A549 (cell line): ENCODE results near the gene NUP205. TPM values are rescaled to one million over a fixed set of nuclear protein-coding genes. Genes with fewer than 3 reads are reported as not detected.

Experiments used
- ATAC-seq, 2 experiments: fragments of 200-7000 bp in 1 of 2; fragments of >200 bp in 1 of 2; cut with Nextera tagmentation in 1 of 2; cut with Tn5 transposase in 1 of 2; 3 replicates each; pipeline versions ENCODE4 v1.8.0 to v1.9.1; 2018 to 2020; ENCODE audit warnings: mild to moderate bottlenecking in 1 of 2, moderate library complexity in 1 of 2
- CTCF ChIA-PET: fragments of 300-600 bp; sonication (Branson Sonifier 250); formaldehyde crosslinking; extraction: SDS; loops from one replicate; lab custom pipeline; 2021; ENCODE audit warnings: antibody characterized with exemption, inconsistent platforms; lab: Yijun Ruan, JAX
- POLR2A ChIA-PET: fragments of 350-600 bp; formaldehyde crosslinking; extraction: SDS; loops from one replicate; lab custom pipeline; 2021; ENCODE audit warnings: antibody characterized with exemption, inconsistent platforms; lab: Yijun Ruan, JAX
- DNase-seq, 2 experiments: peaks; one replicate each; pipeline versions ENCODE4 v3.0.0 to v3.0.0-alpha.2; 2011 to 2016; ENCODE audit warnings: low read depth in 1 of 2, low spot score in 1 of 2
- FAIRE-seq: peaks from 2 replicates; lab custom pipeline; 2011; peaks lifted over from hg19 to GRCh38; lab: Jason Lieb, UNC
- H3K27ac ChIP-seq, 2 experiments: fragments of >200 bp; sonication (Bioruptor Twin); formaldehyde crosslinking; 3 replicates each; pipeline ENCODE4 v1.5.1; 2016 to 2017
- H3K4me1 ChIP-seq: fragments of >200 bp; sonication (Bioruptor Twin); formaldehyde crosslinking; 3 replicates; pipeline ENCODE4 v1.6.1; 2016
- H3K4me2 ChIP-seq: fragments of >200 bp; sonication (Bioruptor Twin); formaldehyde crosslinking; 3 replicates; pipeline ENCODE4 v1.6.1; 2016
- H3K4me3 ChIP-seq: fragments of >200 bp; sonication (Bioruptor Twin); formaldehyde crosslinking; 3 replicates; pipeline ENCODE4 v1.5.1; 2016
- H3K9me3 ChIP-seq: fragments of >200 bp; sonication (Bioruptor Twin); formaldehyde crosslinking; 3 replicates; pipeline ENCODE4 v1.6.1; 2016
- BHLHE40 ChIP-seq: IDR thresholded peaks from 2 replicates; pipeline ENCODE4 v1.6.1; 2012; ENCODE audit warnings: low read depth, low read length, inconsistent platforms
- CEBPB ChIP-seq, 2 experiments: fragments of >200 bp in 1 of 2; sonication (Bioruptor Twin) in 1 of 2; formaldehyde crosslinking in 1 of 2; IDR thresholded peaks; 2 replicates each; pipeline ENCODE4 v1.6.1; 2012 to 2016
- CHD2 ChIP-seq: fragments of 150-350 bp; IDR thresholded peaks from 2 replicates; pipeline ENCODE4 v1.6.1; 2014; ENCODE audit warnings: low read length; ENCODE audit not compliant: partially characterized antibody
- E2F6 ChIP-seq: IDR thresholded peaks from 2 replicates; pipeline ENCODE4 v1.6.1; 2012; ENCODE audit warnings: low read depth, borderline replicate concordance
- HMGXB4 ChIP-seq: fragments of 250-450 bp; sonication (Bioruptor Pico); IDR thresholded peaks from 2 replicates; pipeline ENCODE4 v1.5.0; 2021; ENCODE audit warnings: mild to moderate bottlenecking, moderate library complexity, borderline replicate concordance
- HOXB13 ChIP-seq: fragments of 250-450 bp; sonication (Bioruptor Pico); IDR thresholded peaks from 2 replicates; pipeline ENCODE4 v1.5.0; 2020; ENCODE audit warnings: low read depth, mild to moderate bottlenecking, moderate library complexity
- JUN ChIP-seq, 2 experiments: fragments of >200 bp; sonication (Bioruptor Twin); formaldehyde crosslinking; IDR thresholded peaks; 2 replicates in 1 of 2; 3 replicates in 1 of 2; pipeline ENCODE4 v1.6.1; 2016 to 2017
- JUNB ChIP-seq: fragments of >200 bp; sonication (Bioruptor Twin); formaldehyde crosslinking; IDR thresholded peaks from 2 replicates; pipeline ENCODE4 v1.6.1; 2016
- KDM1A ChIP-seq: fragments of 200-600 bp; sonication (generic); IDR thresholded peaks from 2 replicates; pipeline ENCODE4 v1.6.1; 2016; ENCODE audit warnings: low read depth, mild to moderate bottlenecking
- MAZ ChIP-seq: fragments of 150-350 bp; IDR thresholded peaks from 2 replicates; pipeline ENCODE4 v1.6.1; 2014; ENCODE audit warnings: antibody characterized with exemption, low read depth, low read length, borderline replicate concordance
- MYC ChIP-seq: IDR thresholded peaks from 2 replicates; pipeline ENCODE4 v1.6.1; 2012; ENCODE audit warnings: mild to moderate bottlenecking, inconsistent platforms, low read length, improper control_type of control experiment, borderline replicate concordance
- PBX3 ChIP-seq: IDR thresholded peaks from 2 replicates; pipeline ENCODE4 v1.6.1; 2012
- PHF8 ChIP-seq: fragments of 200-600 bp; sonication (generic); IDR thresholded peaks from 2 replicates; pipeline ENCODE4 v1.6.1; 2016; ENCODE audit warnings: low read depth, mild to moderate bottlenecking, antibody characterized with exemption, moderate library complexity, borderline replicate concordance
- RAD21 ChIP-seq, 2 experiments: fragments of >200 bp in 1 of 2; sonication (Bioruptor Twin) in 1 of 2; formaldehyde crosslinking in 1 of 2; IDR thresholded peaks in 1 of 2; conservative IDR thresholded peaks in 1 of 2; 2 replicates in 1 of 2; 3 replicates in 1 of 2; pipeline ENCODE4 v1.6.1; 2012 to 2018; ENCODE audit warnings: inconsistent platforms in 1 of 2
- SMC3 ChIP-seq: fragments of >200 bp; sonication (Bioruptor Twin); formaldehyde crosslinking; IDR thresholded peaks from 3 replicates; pipeline ENCODE4 v1.6.1; 2018; ENCODE audit warnings: inconsistent platforms
- ZC3H11A ChIP-seq: fragments of 450-650 bp; IDR thresholded peaks from 2 replicates; pipeline ENCODE4 v1.6.1; 2014; ENCODE audit warnings: antibody characterized with exemption, mild to moderate bottlenecking
- ZNF302 ChIP-seq: fragments of 250-450 bp; sonication (Bioruptor Pico); IDR thresholded peaks from 2 replicates; pipeline ENCODE4 v1.9.0; 2021; ENCODE audit warnings: inconsistent platforms, mild to moderate bottlenecking, moderate library complexity
- ZSCAN20 ChIP-seq: fragments of 250-450 bp; sonication (Bioruptor Pico); IDR thresholded peaks from 2 replicates; pipeline ENCODE4 v1.8.0; 2022; ENCODE audit warnings: mild to moderate bottlenecking, moderate library complexity
- WGBS: methylation state at CpG from one replicate; pipeline ENCODE4 v1.1.6; 2017; ENCODE audit errors: missing lambda C conversion rate; 5-methylcytosine and 5-hydroxymethylcytosine counted together
- polyA plus RNA-seq, 4 experiments: library from polyadenylated mRNA; depleted of rRNA in 3 of 4; stranded (reverse); fragments of >200 nt; fragmentation: RNase III in 1 of 4; extraction: RNeasy Plus Mini Kit Qiagen cat#74134 plus additional on column Dnase treatment in 1 of 4; gene quantifications; 2 replicates in 3 of 4; 3 replicates in 1 of 4; pipeline ENCODE4 v1.2.3, GENCODE V29; 2011 to 2017
- TF ChIP-seq, protein P1 (sequence below): fragments of >200 bp; sonication (Bioruptor Twin); formaldehyde crosslinking; IDR thresholded peaks from 3 replicates; pipeline ENCODE4 v1.5.1; 2016
- TF ChIP-seq, protein P2 (sequence below): fragments of 200-600 bp; sonication (generic); IDR thresholded peaks from 2 replicates; pipeline ENCODE4 v1.6.1; 2016; ENCODE audit warnings: antibody characterized with exemption, mild to moderate bottlenecking, moderate library complexity
- TF ChIP-seq, protein P3 (sequence below): fragments of 450-650 bp; IDR thresholded peaks from 2 replicates; pipeline ENCODE4 v1.6.1; 2014; ENCODE audit warnings: antibody characterized with exemption

The NUP205 gene
- polyA plus RNA-seq, 2 of the 4 experiments (the other 2 are of a cell fraction): 55.0 to 119 TPM

GRCh38 chr7:135685306-135686084, 127.8 kb downstream of the NUP205 start:
- CTCF ChIA-PET: interaction anchor here (1.1 to 3.5 kb wide), 4 partner anchors 13 to 25 kb away, joined by 3 to 25 read pairs (median 4); partner anchors contain the start of gene STMP1
- Histone ChIP-seq H3K4me2 (no peak overlapping the region), H3K27ac (no peak overlapping the region), H3K9me3 (no peaks in the 10 kb centered on the region), H3K4me1 (no peaks in the 10 kb centered on the region), H3K4me3 (no peak overlapping the region)
- POLR2A ChIA-PET: no interaction called here
- no peak for FAIRE-seq
- no peak; a peak in 1 of 6 replicates for ATAC-seq
- no peak; a peak in 1 of 4 replicates for TF ChIP-seq CEBPB (IDR thresholded peaks at IDR 0.05)
- TF ChIP-seq, protein P1, sequence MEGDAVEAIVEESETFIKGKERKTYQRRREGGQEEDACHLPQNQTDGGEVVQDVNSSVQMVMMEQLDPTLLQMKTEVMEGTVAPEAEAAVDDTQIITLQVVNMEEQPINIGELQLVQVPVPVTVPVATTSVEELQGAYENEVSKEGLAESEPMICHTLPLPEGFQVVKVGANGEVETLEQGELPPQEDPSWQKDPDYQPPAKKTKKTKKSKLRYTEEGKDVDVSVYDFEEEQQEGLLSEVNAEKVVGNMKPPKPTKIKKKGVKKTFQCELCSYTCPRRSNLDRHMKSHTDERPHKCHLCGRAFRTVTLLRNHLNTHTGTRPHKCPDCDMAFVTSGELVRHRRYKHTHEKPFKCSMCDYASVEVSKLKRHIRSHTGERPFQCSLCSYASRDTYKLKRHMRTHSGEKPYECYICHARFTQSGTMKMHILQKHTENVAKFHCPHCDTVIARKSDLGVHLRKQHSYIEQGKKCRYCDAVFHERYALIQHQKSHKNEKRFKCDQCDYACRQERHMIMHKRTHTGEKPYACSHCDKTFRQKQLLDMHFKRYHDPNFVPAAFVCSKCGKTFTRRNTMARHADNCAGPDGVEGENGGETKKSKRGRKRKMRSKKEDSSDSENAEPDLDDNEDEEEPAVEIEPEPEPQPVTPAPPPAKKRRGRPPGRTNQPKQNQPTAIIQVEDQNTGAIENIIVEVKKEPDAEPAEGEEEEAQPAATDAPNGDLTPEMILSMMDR: no peak
- TF ChIP-seq, protein P2, sequence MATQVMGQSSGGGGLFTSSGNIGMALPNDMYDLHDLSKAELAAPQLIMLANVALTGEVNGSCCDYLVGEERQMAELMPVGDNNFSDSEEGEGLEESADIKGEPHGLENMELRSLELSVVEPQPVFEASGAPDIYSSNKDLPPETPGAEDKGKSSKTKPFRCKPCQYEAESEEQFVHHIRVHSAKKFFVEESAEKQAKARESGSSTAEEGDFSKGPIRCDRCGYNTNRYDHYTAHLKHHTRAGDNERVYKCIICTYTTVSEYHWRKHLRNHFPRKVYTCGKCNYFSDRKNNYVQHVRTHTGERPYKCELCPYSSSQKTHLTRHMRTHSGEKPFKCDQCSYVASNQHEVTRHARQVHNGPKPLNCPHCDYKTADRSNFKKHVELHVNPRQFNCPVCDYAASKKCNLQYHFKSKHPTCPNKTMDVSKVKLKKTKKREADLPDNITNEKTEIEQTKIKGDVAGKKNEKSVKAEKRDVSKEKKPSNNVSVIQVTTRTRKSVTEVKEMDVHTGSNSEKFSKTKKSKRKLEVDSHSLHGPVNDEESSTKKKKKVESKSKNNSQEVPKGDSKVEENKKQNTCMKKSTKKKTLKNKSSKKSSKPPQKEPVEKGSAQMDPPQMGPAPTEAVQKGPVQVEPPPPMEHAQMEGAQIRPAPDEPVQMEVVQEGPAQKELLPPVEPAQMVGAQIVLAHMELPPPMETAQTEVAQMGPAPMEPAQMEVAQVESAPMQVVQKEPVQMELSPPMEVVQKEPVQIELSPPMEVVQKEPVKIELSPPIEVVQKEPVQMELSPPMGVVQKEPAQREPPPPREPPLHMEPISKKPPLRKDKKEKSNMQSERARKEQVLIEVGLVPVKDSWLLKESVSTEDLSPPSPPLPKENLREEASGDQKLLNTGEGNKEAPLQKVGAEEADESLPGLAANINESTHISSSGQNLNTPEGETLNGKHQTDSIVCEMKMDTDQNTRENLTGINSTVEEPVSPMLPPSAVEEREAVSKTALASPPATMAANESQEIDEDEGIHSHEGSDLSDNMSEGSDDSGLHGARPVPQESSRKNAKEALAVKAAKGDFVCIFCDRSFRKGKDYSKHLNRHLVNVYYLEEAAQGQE: no peak
- TF ChIP-seq HOXB13 (CRISPR knock-in tag): no peak
- TF ChIP-seq SMC3: no peak
- no peak for TF ChIP-seq ZNF302
- TF ChIP-seq ZC3H11A: no peak
- TF ChIP-seq CHD2: no peak
- no peak for TF ChIP-seq E2F6
- no peak for TF ChIP-seq JUN (IDR thresholded peaks at IDR 0.05)
- no peak for DNase-seq
- 71% methylated on average over 9 of the region's 9 CpGs for WGBS

DNA sequence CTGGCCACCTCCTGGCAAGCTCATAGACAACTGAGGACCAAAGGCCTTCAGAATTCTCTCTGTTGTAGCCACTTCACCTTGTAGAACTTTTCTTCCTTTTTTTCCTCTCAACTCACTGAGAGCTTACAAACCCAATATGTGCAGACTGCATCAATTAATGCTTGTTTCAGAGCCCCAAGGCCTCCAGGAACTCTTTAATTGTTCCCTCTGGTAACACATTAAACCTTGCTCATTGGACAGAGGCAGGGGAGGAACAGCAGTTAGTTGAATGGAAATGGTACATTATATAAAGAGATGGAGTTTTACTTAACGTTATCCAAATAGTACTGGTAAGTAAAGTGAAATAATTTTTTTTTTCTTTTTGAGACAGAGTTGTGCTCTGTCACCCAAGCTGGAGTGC, 129.7 kb downstream of the NUP205 start:
- FAIRE-seq: no peak

DNA sequence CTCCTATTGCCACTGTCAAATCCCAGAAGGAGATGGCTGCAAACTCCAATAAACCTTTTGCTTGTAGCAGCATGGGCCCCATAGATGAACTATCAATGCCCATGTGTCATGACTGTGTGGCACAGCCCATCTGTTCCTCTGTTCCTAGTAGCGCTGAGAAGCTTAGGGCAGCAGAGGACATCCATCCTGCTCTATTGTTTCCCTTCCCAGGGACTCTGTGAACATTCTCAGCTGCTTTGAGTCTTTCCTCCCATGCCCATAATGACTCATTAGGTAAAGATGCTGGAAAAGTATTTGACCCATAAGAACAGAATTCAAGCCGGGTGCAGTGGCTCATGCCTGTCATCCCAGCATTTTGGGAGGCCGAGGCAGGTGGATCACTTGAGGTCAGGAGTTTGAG, 132.8 kb downstream of the NUP205 start:
- FAIRE-seq: no peak
- Histone ChIP-seq H3K4me1 (no peaks in the 10 kb centered on the region), H3K9me3 (no peaks in the 10 kb centered on the region), H3K27ac (no peak overlapping the region), H3K4me3 (no peak overlapping the region), H3K4me2 (no peak overlapping the region)
- ChIA-PET POLR2A (no interaction called here), CTCF (interaction anchor here (2.0 kb wide), 1 partner anchor 17 kb away, joined by 8 read pairs; no protein-coding TSS in a partner anchor)
- no peak for ATAC-seq
- WGBS: 85% methylated on average over 3 of the region's 3 CpGs
- DNase-seq: no peak
- TF ChIP-seq KDM1A (no peak), PBX3 (no peak), HMGXB4 (CRISPR knock-in tag) (no peak), ZSCAN20 (no peak), MYC (no peak), ZNF302 (no peak), BHLHE40 (no peak), MAZ (no peak)
- TF ChIP-seq, protein P3, sequence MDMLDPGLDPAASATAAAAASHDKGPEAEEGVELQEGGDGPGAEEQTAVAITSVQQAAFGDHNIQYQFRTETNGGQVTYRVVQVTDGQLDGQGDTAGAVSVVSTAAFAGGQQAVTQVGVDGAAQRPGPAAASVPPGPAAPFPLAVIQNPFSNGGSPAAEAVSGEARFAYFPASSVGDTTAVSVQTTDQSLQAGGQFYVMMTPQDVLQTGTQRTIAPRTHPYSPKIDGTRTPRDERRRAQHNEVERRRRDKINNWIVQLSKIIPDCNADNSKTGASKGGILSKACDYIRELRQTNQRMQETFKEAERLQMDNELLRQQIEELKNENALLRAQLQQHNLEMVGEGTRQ: no peak

More for the DNA sequence above, 129.7 kb downstream of the NUP205 start:
- ATAC-seq: no peak
- H3K4me3 ChIP-seq: no peak overlapping the region
- TF ChIP-seq RAD21 (conservative IDR thresholded peaks at IDR 0.05 in 1 of 2, IDR thresholded peaks at IDR 0.05 in 1 of 2) (no peak), JUNB (no peak), PHF8 (no peak)
- TF ChIP-seq, protein P3: no peak
- no peak overlapping the region for H3K4me2 ChIP-seq
- no peaks in the 10 kb centered on the region for H3K4me1 ChIP-seq
- CTCF ChIA-PET: interaction anchor here (0.6 to 2.2 kb wide), 3 partner anchors 14 to 105 kb away, joined by 3 to 12 read pairs (median 3); no protein-coding TSS in a partner anchor
- no peak for DNase-seq
- H3K27ac ChIP-seq: no peak overlapping the region
- POLR2A ChIA-PET: no interaction called here
- WGBS: 0% methylated on average over 1 of the region's 1 CpG
- H3K9me3 ChIP-seq: no peaks in the 10 kb centered on the region
